GM12878 (cell line): ENCODE measurements around the gene POMP. TPM values are rescaled to one million over a fixed set of nuclear protein-coding genes. Genes with fewer than 3 reads are reported as not detected.

ENCODE experiments used
- ATAC-seq: fragments of 200-7000 bp; cut with Tn5 transposase; 3 replicates; pipeline ENCODE4 v1.9.1; 2020; ENCODE audit warnings: mild to moderate bottlenecking, moderate library complexity
- BruUV-seq: library from RNA; stranded (reverse); fragments of 400-500 nt; replicated peaks from 2 replicates; lab custom pipeline; 2021; lab: Mats Ljungman, UMichigan
- CTCF ChIA-PET: fragments of 300-600 bp; sonication (Branson Sonifier 250); formaldehyde crosslinking; extraction: SDS; loops from one replicate; lab custom pipeline; 2021; ENCODE audit warnings: inconsistent platforms; lab: Yijun Ruan, JAX
- POLR2A ChIA-PET: fragments of 350-600 bp; formaldehyde crosslinking; extraction: SDS; loops from one replicate; lab custom pipeline; 2021; ENCODE audit warnings: inconsistent platforms; lab: Charles Lee
- RAD21 ChIA-PET: fragments of 300-600 bp; sonication (Branson Sonifier 250); formaldehyde crosslinking; loops from one replicate; lab custom pipeline; 2023; ENCODE audit warnings: antibody characterized with exemption; ENCODE audit not compliant: unreplicated experiment; lab: Charles Lee
- SMC1A ChIA-PET: fragments of 300-600 bp; sonication (Branson Sonifier 250); formaldehyde crosslinking; loops from one replicate; lab custom pipeline; 2023; ENCODE audit not compliant: unreplicated experiment, uncharacterized antibody; lab: Charles Lee
- DNase-seq: peaks from one replicate; pipeline ENCODE4 v3.0.0-alpha.2; 2011; ENCODE audit warnings: low read depth, low spot score
- FAIRE-seq: peaks from 3 replicates; lab custom pipeline; 2011; peaks lifted over from hg19 to GRCh38; lab: Jason Lieb, UNC
- H2AFZ ChIP-seq: 2 replicates; pipeline ENCODE4 v1.6.0; 2011; ENCODE audit warnings: low read depth, low read length, control low read depth; ENCODE audit not compliant: control insufficient read depth
- H3K27ac ChIP-seq: 2 replicates; pipeline ENCODE4 v1.5.1; 2011; ENCODE audit warnings: control low read depth; ENCODE audit not compliant: control insufficient read depth, insufficient read depth
- H3K27me3 ChIP-seq, 2 experiments: replicated peaks in 1 of 2; 2 replicates each; pipeline versions ENCODE4 v1.6.0 to v1.6.1; 2011; ENCODE audit warnings: low read length in 1 of 2; ENCODE audit not compliant: control insufficient read depth in 2 of 2, insufficient read depth in 2 of 2
- H3K36me3 ChIP-seq, 2 experiments: 2 replicates each; pipeline ENCODE4 v1.5.1; 2011; ENCODE audit warnings: low read length in 1 of 2; ENCODE audit not compliant: control insufficient read depth in 2 of 2, insufficient read depth in 2 of 2
- H3K4me1 ChIP-seq: 2 replicates; pipeline ENCODE4 v1.6.1; 2011; ENCODE audit warnings: mild to moderate bottlenecking, low read length, moderate library complexity, mixed read lengths; ENCODE audit not compliant: control insufficient read depth, insufficient read depth
- H3K4me2 ChIP-seq: 2 replicates; pipeline ENCODE4 v1.6.0; 2011; ENCODE audit warnings: control low read depth; ENCODE audit not compliant: control insufficient read depth, insufficient read depth
- H3K4me3 ChIP-seq: fragments of 200-600 bp; sonication (generic); 2 replicates; pipeline ENCODE4 v1.5.1; 2016
- H3K79me2 ChIP-seq: 2 replicates; pipeline ENCODE4 v1.6.0; 2011; ENCODE audit warnings: low read length; ENCODE audit not compliant: control insufficient read depth, insufficient read depth
- H3K9ac ChIP-seq: 2 replicates; pipeline ENCODE4 v1.8.0; 2011; ENCODE audit warnings: low read length, control low read depth, mixed read lengths; ENCODE audit not compliant: control insufficient read depth, insufficient read depth
- H3K9me3 ChIP-seq: replicated peaks from 3 replicates; pipeline ENCODE4 v1.5.1; 2011; ENCODE audit warnings: mild to moderate bottlenecking, low read length; ENCODE audit not compliant: control insufficient read depth, insufficient read depth
- H4K20me1 ChIP-seq: 2 replicates; pipeline ENCODE4 v1.6.0; 2011; ENCODE audit not compliant: control insufficient read depth, insufficient read depth
- ASH2L ChIP-seq: fragments of 300-600, 200-600 bp; sonication (generic); IDR thresholded peaks from 2 replicates; pipeline ENCODE4 v1.6.1; 2017; ENCODE audit warnings: low read depth, mild to moderate bottlenecking, borderline replicate concordance
- BACH1 ChIP-seq: fragments of 450-650 bp; IDR thresholded peaks from 2 replicates; pipeline ENCODE4 v1.6.1; 2017; ENCODE audit warnings: mild to moderate bottlenecking, borderline replicate concordance
- CUX1 ChIP-seq: IDR thresholded peaks from 2 replicates; pipeline ENCODE4 v1.6.1; 2012; ENCODE audit warnings: improper control_type of control experiment, low read depth, low read length; ENCODE audit not compliant: insufficient replicate concordance
- E2F4 ChIP-seq: IDR thresholded peaks from 2 replicates; pipeline ENCODE4 v1.6.1; 2012; ENCODE audit warnings: low read depth, low read length, improper control_type of control experiment
- ESRRA ChIP-seq: IDR thresholded peaks from 2 replicates; pipeline ENCODE4 v1.6.1; 2012; ENCODE audit warnings: mild to moderate bottlenecking, low read length, improper control_type of control experiment
- HDGF ChIP-seq: fragments of 450-650 bp; IDR thresholded peaks from 2 replicates; pipeline ENCODE4 v1.6.1; 2016; ENCODE audit warnings: antibody characterized with exemption
- JUNB ChIP-seq: IDR thresholded peaks from 2 replicates; pipeline ENCODE4 v1.6.1; 2016; ENCODE audit warnings: antibody characterized with exemption, mild to moderate bottlenecking
- NFXL1 ChIP-seq: fragments of 450-650 bp; IDR thresholded peaks from 2 replicates; pipeline ENCODE4 v1.6.1; 2017; ENCODE audit warnings: antibody characterized with exemption, mild to moderate bottlenecking, borderline replicate concordance
- POLR2A ChIP-seq: IDR thresholded peaks from 2 replicates; pipeline ENCODE4 v1.6.1; 2011; ENCODE audit warnings: low read depth, mild to moderate bottlenecking, low read length
- SIX5 ChIP-seq: IDR thresholded peaks from 2 replicates; pipeline ENCODE4 v1.6.1; 2011; ENCODE audit warnings: mild to moderate bottlenecking, low read depth, low read length, moderate library complexity; ENCODE audit not compliant: severe bottlenecking
- SMC3 ChIP-seq: IDR thresholded peaks from 2 replicates; pipeline ENCODE4 v1.6.1; 2011; ENCODE audit warnings: low read length, improper control_type of control experiment, borderline replicate concordance
- SRF ChIP-seq, 2 experiments: IDR thresholded peaks; 2 replicates each; pipeline ENCODE4 v1.6.1; 2011; ENCODE audit warnings: low read depth in 2 of 2, low read length in 2 of 2, mild to moderate bottlenecking in 1 of 2, moderate library complexity in 1 of 2
- SUPT20H ChIP-seq: IDR thresholded peaks from 2 replicates; pipeline ENCODE4 v1.6.1; 2011; ENCODE audit warnings: low read depth, mild to moderate bottlenecking, low read length, moderate library complexity, borderline replicate concordance; ENCODE audit not compliant: control insufficient read depth
- WRNIP1 ChIP-seq: IDR thresholded peaks from 2 replicates; pipeline ENCODE4 v1.6.1; 2011; ENCODE audit warnings: low read depth, low read length, improper control_type of control experiment, borderline replicate concordance
- ZNF384 ChIP-seq: IDR thresholded peaks from 2 replicates; pipeline ENCODE4 v1.6.1; 2012; ENCODE audit warnings: low read depth, mild to moderate bottlenecking, low read length, improper control_type of control experiment, borderline replicate concordance
- WGBS: methylation state at CpG from one replicate; pipeline ENCODE4 v1.1.6; 2016; ENCODE audit warnings: low lambda C conversion rate; ENCODE audit not compliant: insufficient replicate concordance, insufficient coverage; ENCODE audit errors: missing lambda C conversion rate; 5-methylcytosine and 5-hydroxymethylcytosine counted together
- in situ Hi-C: fragments of 300-500 bp; cut with MboI; formaldehyde crosslinking; loops from 9 replicates; pipeline ENCODE4 v1.14.3; 2018; ENCODE audit warnings: mixed read lengths
- intact Hi-C: fragments of 100-400 bp; cut with micrococcal nuclease; formaldehyde crosslinking; loops from one replicate; pipeline ENCODE4 v1.14.2; 2022; ENCODE audit not compliant: unreplicated experiment
- polyA plus RNA-seq, 11 experiments: library from polyadenylated mRNA; depleted of rRNA in 4 of 11; unstranded in 6 of 11; stranded (reverse) in 5 of 11; fragments of >200 nt; fragmentation: Nextera tagmentation in 4 of 11; fragmentation: Illumina TruSeq in 1 of 11; extraction: Ambion mirVana in 4 of 11; extraction: Trizol in 1 of 11; gene quantifications; 1 replicate in 1 of 11; 2 replicates in 10 of 11; pipeline versions ENCODE4 v1.2.1 to v1.2.3, GENCODE V29; 2011 to 2016; ENCODE audit warnings: inconsistent platforms in 2 of 11, missing spikeins in 2 of 11, low read depth in 1 of 11
- total RNA-seq, 4 experiments: library from RNA; depleted of rRNA in 3 of 4; stranded (reverse); fragments of >200 nt in 3 of 4; fragmentation: Illumina TruSeq in 1 of 4; extraction: Trizol in 1 of 4; gene quantifications; 2 replicates each; pipeline versions ENCODE4 v1.2.1 to v1.2.3, GENCODE V29; 2013 to 2021
- TF ChIP-seq, protein P1 (sequence below): fragments of 450-650 bp; IDR thresholded peaks from 2 replicates; pipeline ENCODE4 v1.6.1; 2016; ENCODE audit warnings: mild to moderate bottlenecking

POMP gene
- total and polyA plus RNA-seq, 10 of the 15 experiments (the other 5 are each of a cell fraction or from before 2014, with no cell fraction given) = 90.4 to 668 (median 144) TPM

- Histone ChIP-seq H3K4me3 (no peak overlapping the region), H3K4me1 (no peaks in the 10 kb centered on the region), H3K36me3 (peaks cover 0 to 6% of the 10 kb centered on the region in 2 experiments; a peak in 1 of 4 replicates), H2AFZ (no peak overlapping the region), H3K27me3 (no peaks in the 10 kb centered on the region), H3K4me2 (no peak overlapping the region), H3K9ac (no peak overlapping the region), H3K27ac (no peak overlapping the region), H3K79me2 (no peaks in the 10 kb centered on the region), H3K9me3 (no peaks in the 10 kb centered on the region), H4K20me1 (no peaks in the 10 kb centered on the region)
- FAIRE-seq = no peak
- intact Hi-C loops = no loop called here
- no TSS peak for BruUV-seq
- ChIA-PET CTCF (interaction anchor here (0.9 to 1.6 kb wide), 2 partner anchors 20 to 26 kb away, joined by 3 to 4 read pairs; no protein-coding TSS in a partner anchor), RAD21 (no interaction called here), POLR2A (no interaction called here), SMC1A (no interaction called here)
- in situ Hi-C loops = no loop called here
- DNase-seq = no peak
- 100% methylated on average over 1 of the region's 1 CpG for WGBS
- no peak for ATAC-seq
- no peak for TF ChIP-seq HDGF
- TF ChIP-seq E2F4 = no peak
- TF ChIP-seq SUPT20H = no peak
- TF ChIP-seq ZNF384 = no peak
- no peak for TF ChIP-seq SMC3
- no peak for TF ChIP-seq POLR2A
- TF ChIP-seq NFXL1 = no peak
- no peak for TF ChIP-seq CUX1
- TF ChIP-seq, protein P1, sequence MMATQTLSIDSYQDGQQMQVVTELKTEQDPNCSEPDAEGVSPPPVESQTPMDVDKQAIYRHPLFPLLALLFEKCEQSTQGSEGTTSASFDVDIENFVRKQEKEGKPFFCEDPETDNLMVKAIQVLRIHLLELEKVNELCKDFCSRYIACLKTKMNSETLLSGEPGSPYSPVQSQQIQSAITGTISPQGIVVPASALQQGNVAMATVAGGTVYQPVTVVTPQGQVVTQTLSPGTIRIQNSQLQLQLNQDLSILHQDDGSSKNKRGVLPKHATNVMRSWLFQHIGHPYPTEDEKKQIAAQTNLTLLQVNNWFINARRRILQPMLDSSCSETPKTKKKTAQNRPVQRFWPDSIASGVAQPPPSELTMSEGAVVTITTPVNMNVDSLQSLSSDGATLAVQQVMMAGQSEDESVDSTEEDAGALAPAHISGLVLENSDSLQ = no peak
- TF ChIP-seq BACH1 = no peak
- TF ChIP-seq SIX5 = no peak
- no peak for TF ChIP-seq SRF (IDR thresholded peaks at IDR 0.05; ENCODE audit: low read depth in 2 of 2, low read length in 2 of 2)
- no peak for TF ChIP-seq ASH2L
- TF ChIP-seq WRNIP1 = no peak
- no peak for TF ChIP-seq JUNB
- TF ChIP-seq ESRRA = no peak
Observed at GRCh38 chr13:28697441-28697840, 38.5 kb downstream of the POMP start.
